Subcutaneous abdominal adipose tissue (tissue), 5 donors: Measurements from ENCODE around the gene GALNT9.
A peak's percentile ranks its signal among the peaks of the same experiment; 100 is the strongest.

ENCODE experiments used
- H3K27ac ChIP-seq: one replicate; pipeline ENCODE4 v1.7.0; 2013; ENCODE audit warnings: low read depth, mild to moderate bottlenecking, inconsistent platforms, low read length, moderate library complexity
- H3K27me3 ChIP-seq, 5 donors: one replicate each; pipeline ENCODE4 v1.7.0; 2013; ENCODE audit warnings: low read length in 5 of 5, inconsistent platforms in 1 of 5; ENCODE audit not compliant: control insufficient read depth in 5 of 5, insufficient read depth in 4 of 5
- H3K36me3 ChIP-seq, 5 donors: one replicate each; pipeline ENCODE4 v1.7.0; 2013; ENCODE audit warnings: low read length in 5 of 5; ENCODE audit not compliant: control insufficient read depth in 5 of 5, insufficient read depth in 5 of 5
- H3K4me1 ChIP-seq, 5 donors: one replicate each; pipeline ENCODE4 v1.7.0; 2013; ENCODE audit warnings: low read length in 5 of 5, mild to moderate bottlenecking in 3 of 5, moderate library complexity in 1 of 5; ENCODE audit not compliant: control insufficient read depth in 5 of 5, insufficient read depth in 5 of 5
- H3K4me3 ChIP-seq, 5 donors: one replicate each; pipeline ENCODE4 v1.7.0; 2013; ENCODE audit warnings: low read length in 5 of 5, low read depth in 1 of 5
- H3K9ac ChIP-seq, 5 donors: one replicate each; pipeline ENCODE4 v1.7.0; 2013; ENCODE audit warnings: low read length in 5 of 5, mild to moderate bottlenecking in 4 of 5, moderate library complexity in 3 of 5
- H3K9me3 ChIP-seq, 5 donors: one replicate each; pipeline ENCODE4 v1.7.0; 2013; ENCODE audit warnings: low read length in 5 of 5; ENCODE audit not compliant: control insufficient read depth in 5 of 5
- donor health status: healthy.
- donor health status: healthy.
- donor health status: healthy.
- donor health status: healthy.
- donor health status: healthy.

Gene GALNT9

GRCh38 chr12:132327336-132328171 is 1.8 kb downstream of the GALNT9 start:
- Histone ChIP-seq H3K27me3 (peaks cover 30 to 75% (median 58%) of the 10 kb centered on the region in 5 donors), H3K27ac (no peak overlapping the region), H3K4me1 (peaks cover 0 to 14% (median 8%) of the 10 kb centered on the region in 5 donors), H3K9ac (no peak overlapping the region), H3K4me3 (no peak overlapping the region), H3K36me3 (no peaks in the 10 kb centered on the region), H3K9me3 (peaks cover 0 to 4% (median 0%) of the 10 kb centered on the region in 5 donors)

GRCh38 chr12:132326646-132327045 is 2.7 kb downstream of the GALNT9 start:
- H3K9ac ChIP-seq, result no peak overlapping the region
- H3K4me3 ChIP-seq, result no peak overlapping the region
- H3K9me3 ChIP-seq, result peaks cover 0 to 4% (median 0%) of the 10 kb centered on the region in 5 donors
- no peaks in the 10 kb centered on the region for H3K36me3 ChIP-seq
- peaks cover 33 to 70% (median 53%) of the 10 kb centered on the region in 5 donors for H3K27me3 ChIP-seq
- H3K4me1 ChIP-seq, result peaks cover 0 to 15% (median 8%) of the 10 kb centered on the region in 5 donors
- no peak overlapping the region for H3K27ac ChIP-seq

- H3K36me3 ChIP-seq, result no peaks in the 10 kb centered on the region
- H3K27me3 ChIP-seq, result peaks cover 29 to 70% (median 53%) of the 10 kb centered on the region in 5 donors
- no peak overlapping the region for H3K4me3 ChIP-seq
- no peak overlapping the region for H3K9ac ChIP-seq
- H3K4me1 ChIP-seq, result peaks cover 0 to 15% (median 8%) of the 10 kb centered on the region in 5 donors
- peaks cover 0 to 4% (median 0%) of the 10 kb centered on the region in 5 donors for H3K9me3 ChIP-seq
- no peak overlapping the region for H3K27ac ChIP-seq
These were observed 3.7 kb downstream of the GALNT9 start for GRCh38 chr12:132325733-132326130.

- H3K36me3 ChIP-seq, result no peaks in the 10 kb centered on the region
- no peaks in the 10 kb centered on the region for H3K9me3 ChIP-seq
- H3K4me1 ChIP-seq, result peaks cover 0 to 15% (median 8%) of the 10 kb centered on the region in 5 donors
- H3K4me3 ChIP-seq, result no peak overlapping the region
- H3K9ac ChIP-seq, result no peak overlapping the region
- H3K27ac ChIP-seq, result no peak overlapping the region
- peaks cover 22 to 63% (median 48%) of the 10 kb centered on the region in 5 donors for H3K27me3 ChIP-seq
These were observed 4.3 kb downstream of the GALNT9 start for GRCh38 chr12:132324841-132325732.

- Histone ChIP-seq H3K4me1 (peaks cover 0 to 15% (median 8%) of the 10 kb centered on the region in 5 donors), H3K27ac (no peak overlapping the region), H3K27me3 (peaks cover 21 to 61% (median 49%) of the 10 kb centered on the region in 5 donors), H3K36me3 (no peaks in the 10 kb centered on the region), H3K9ac (no peak overlapping the region), H3K4me3 (no peak overlapping the region), H3K9me3 (no peaks in the 10 kb centered on the region)
These were observed 5.2 kb downstream of the GALNT9 start for GRCh38 chr12:132324173-132324572.

- Histone ChIP-seq H3K4me1 (peaks cover 0 to 15% (median 8%) of the 10 kb centered on the region in 5 donors), H3K36me3 (no peaks in the 10 kb centered on the region), H3K9ac (no peak overlapping the region), H3K9me3 (no peaks in the 10 kb centered on the region), H3K4me3 (peak overlapping the region in 1 of 5 donors; percentile 17), H3K27me3 (peaks cover 14 to 59% (median 49%) of the 10 kb centered on the region in 5 donors), H3K27ac (no peak overlapping the region)
These were observed 6.0 kb downstream of the GALNT9 start for GRCh38 chr12:132323171-132324010.

GRCh38 chr12:132322206-132323132 is 6.9 kb downstream of the GALNT9 start:
- no peaks in the 10 kb centered on the region for H3K36me3 ChIP-seq
- H3K9me3 ChIP-seq, result no peaks in the 10 kb centered on the region
- no peak overlapping the region for H3K4me3 ChIP-seq
- H3K9ac ChIP-seq, result no peak overlapping the region
- peaks cover 7 to 55% (median 48%) of the 10 kb centered on the region in 5 donors for H3K27me3 ChIP-seq
- no peak overlapping the region for H3K27ac ChIP-seq
- H3K4me1 ChIP-seq, result peaks cover 0 to 8% (median 6%) of the 10 kb centered on the region in 5 donors

- H3K36me3 ChIP-seq, result no peaks in the 10 kb centered on the region
- no peak overlapping the region for H3K4me3 ChIP-seq
- peaks cover 0 to 4% (median 3%) of the 10 kb centered on the region in 5 donors for H3K4me1 ChIP-seq
- no peak overlapping the region for H3K9ac ChIP-seq
- H3K27me3 ChIP-seq, result peaks cover 15 to 60% (median 56%) of the 10 kb centered on the region in 5 donors
- no peak overlapping the region for H3K27ac ChIP-seq
- H3K9me3 ChIP-seq, result no peaks in the 10 kb centered on the region
These were observed 7.9 kb downstream of the GALNT9 start for GRCh38 chr12:132321321-132322118.
